Posterior cingulate gyrus (tissue), 11 donors: ENCODE data around the gene AOC2.
A peak's percentile ranks its signal among the peaks of the same experiment; 100 is the strongest.

Experiments used
- DNase-seq, 10 donors: peaks; one replicate each; pipeline versions ENCODE4 v3.0.0 to v3.0.0-alpha.2; 2020 to 2021; ENCODE audit warnings: mixed read lengths in 3 of 10
- intact Hi-C: fragments of 100-400 bp; cut with DNase I; formaldehyde crosslinking; loops from one replicate; pipeline ENCODE4 v1.15.1; 2023

Gene AOC2, protein sequence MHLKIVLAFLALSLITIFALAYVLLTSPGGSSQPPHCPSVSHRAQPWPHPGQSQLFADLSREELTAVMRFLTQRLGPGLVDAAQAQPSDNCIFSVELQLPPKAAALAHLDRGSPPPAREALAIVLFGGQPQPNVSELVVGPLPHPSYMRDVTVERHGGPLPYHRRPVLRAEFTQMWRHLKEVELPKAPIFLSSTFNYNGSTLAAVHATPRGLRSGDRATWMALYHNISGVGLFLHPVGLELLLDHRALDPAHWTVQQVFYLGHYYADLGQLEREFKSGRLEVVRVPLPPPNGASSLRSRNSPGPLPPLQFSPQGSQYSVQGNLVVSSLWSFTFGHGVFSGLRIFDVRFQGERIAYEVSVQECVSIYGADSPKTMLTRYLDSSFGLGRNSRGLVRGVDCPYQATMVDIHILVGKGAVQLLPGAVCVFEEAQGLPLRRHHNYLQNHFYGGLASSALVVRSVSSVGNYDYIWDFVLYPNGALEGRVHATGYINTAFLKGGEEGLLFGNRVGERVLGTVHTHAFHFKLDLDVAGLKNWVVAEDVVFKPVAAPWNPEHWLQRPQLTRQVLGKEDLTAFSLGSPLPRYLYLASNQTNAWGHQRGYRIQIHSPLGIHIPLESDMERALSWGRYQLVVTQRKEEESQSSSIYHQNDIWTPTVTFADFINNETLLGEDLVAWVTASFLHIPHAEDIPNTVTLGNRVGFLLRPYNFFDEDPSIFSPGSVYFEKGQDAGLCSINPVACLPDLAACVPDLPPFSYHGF

DNA sequence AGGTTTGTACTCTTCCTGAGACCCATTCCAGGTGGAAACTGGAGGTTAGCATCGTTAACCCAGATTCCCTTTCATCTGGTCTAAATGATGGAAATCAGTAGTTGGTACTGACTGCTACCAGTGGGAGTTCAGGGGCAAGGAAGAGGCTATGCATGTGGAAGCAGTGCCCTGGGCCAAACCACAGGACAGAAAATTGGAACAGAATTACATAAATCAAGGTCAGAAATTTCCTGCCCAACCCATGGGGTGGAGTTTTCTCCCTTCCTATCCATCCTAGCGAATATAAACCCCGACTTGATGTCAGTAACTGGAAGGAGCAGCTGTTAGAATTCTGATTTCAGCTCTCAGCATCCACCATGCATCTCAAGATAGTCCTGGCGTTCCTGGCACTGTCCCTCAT lies at the start of gene AOC2:
TSS of gene AOC2 (plus strand) at position 310 of the 400 bp plus-strand sequence. CDS start at position 357, 47 bp downstream.
- DNase-seq, result no peak
- intact Hi-C loops, result loop anchor here (5.0 kb wide), 1 partner anchor 153 kb away; the partner anchor contains the start of gene RPL27

DNA sequence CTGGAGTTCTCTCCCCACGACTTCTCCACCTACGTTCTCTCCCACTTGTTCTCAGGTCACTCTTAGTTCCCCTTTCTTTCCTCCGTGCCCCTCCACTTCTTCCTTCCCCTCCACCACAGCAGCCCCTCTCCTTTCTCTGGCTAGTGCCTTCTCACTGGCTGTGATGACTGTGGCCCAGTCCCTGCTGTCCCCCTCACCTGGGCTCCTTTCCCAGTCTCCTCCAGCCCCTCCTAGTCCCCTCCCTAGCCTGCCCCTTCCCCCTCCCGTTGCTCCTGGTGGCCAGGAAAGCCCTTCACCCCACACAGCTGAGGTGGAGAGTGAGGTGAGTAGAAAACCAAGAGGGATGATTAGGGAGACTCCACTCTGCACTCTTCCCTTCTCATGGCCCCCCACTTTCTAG lies 49.3 kb upstream of the AOC2 start:
- intact Hi-C loops, result no loop called here
- peak in 1 of 10 donors; percentile 57 for DNase-seq

DNA sequence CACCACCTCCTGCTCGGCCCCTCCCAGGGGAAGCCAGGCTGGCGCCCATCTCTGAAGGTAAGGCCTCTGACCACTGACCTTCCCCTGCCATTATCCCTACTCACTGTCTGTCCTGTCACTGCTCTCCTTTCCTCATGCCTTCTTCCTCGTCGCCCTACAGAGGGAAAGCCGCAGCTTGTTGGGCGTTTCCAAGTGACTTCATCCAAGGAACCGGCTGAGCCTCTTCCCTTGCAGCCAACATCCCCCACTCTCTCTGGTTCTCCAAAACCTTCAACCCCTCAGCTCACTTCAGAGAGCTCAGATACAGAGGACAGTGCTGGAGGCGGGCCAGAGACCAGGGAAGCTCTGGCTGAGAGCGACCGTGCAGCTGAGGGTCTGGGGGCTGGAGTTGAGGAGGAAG lies 48.9 kb upstream of the AOC2 start:
- intact Hi-C loops, result no loop called here
- peak in 1 of 10 donors; percentile 47 for DNase-seq

GRCh38 chr17:42796066-42796758 lies 48.2 kb upstream of the AOC2 start:
- intact Hi-C loops, result no loop called here
- DNase-seq, result no peak

- no peak for DNase-seq
- intact Hi-C loops, result no loop called here
Observed at GRCh38 chr17:42797067-42798007, 47.0 kb upstream of the AOC2 start.

DNA sequence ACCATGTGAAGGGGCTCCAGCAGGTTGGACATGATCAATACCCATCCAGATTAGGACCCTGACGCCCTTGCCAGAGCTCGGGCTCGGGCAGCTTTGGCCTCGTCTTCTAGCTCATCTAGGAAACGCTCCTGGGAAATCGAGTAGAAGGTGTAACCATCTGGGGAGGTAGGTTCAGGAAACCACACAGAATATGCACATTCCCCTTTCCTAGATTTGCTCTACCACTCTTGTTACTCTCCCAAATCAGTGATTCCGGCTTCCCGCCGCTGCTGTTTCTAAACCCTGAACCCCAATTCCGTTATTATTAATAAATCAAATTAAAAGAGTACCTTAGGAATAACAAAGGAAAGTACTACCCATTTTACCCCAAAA lies 46.4 kb upstream of the AOC2 start:
- intact Hi-C loops, result no loop called here
- no peak for DNase-seq

GRCh38 chr17:42798383-42799380 lies 45.7 kb upstream of the AOC2 start, which contains the start of the genes CNTD1 and COA3:
CNTD1 (plus strand) TSS chr17:42798861; CDS start chr17:42799068, 207 bp downstream.
COA3 (minus strand) TSS chr17:42798704; CDS start chr17:42798681, 23 bp downstream.
- peak; percentile 81 to 98 (median 88) for DNase-seq

DNA sequence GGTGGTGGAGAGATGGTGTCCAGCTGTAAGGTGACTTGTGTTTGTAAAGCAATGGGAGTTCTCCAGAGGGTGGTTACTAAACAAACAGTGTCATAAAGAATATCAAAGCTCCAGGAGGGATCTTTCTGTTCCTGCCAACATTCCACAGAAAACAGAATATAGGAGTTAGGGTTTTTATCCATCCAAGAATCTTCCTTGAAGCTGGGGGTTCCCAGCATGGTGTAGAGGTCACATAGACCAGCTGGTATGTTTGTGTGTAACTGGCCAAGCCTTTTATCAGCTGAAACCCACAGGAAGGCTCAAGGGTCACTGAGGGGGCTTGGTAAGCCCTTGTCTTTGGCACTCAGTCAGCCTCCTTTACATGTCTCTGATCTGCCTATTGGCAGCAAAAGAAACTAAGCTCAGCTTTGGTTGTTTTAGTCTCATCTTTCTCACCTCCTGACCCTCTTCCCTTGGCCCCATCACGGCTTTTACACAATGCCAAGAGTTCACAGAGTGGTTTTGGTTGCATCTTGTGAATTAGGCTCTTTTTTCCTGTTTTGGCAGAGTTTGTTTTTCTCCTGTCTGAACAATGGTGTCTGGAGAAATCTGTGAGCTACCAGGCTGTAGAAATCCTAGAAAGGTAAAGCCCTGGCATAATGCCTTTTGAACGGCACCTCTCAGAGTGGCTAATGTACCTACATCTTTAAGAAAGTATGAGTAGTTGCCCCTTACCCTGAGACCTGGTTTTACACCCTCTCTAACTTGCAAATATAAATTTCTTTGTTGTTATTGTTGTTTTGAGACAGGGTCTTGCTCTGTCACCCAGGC lies 41.1 kb upstream of the AOC2 start:
- intact Hi-C loops, result no loop called here
- DNase-seq, result no peak

More at GRCh38 chr17:42798383-42799380, 45.7 kb upstream of the AOC2 start, which contains the start of the genes CNTD1 and COA3:
- intact Hi-C loops, result no loop called here

DNA sequence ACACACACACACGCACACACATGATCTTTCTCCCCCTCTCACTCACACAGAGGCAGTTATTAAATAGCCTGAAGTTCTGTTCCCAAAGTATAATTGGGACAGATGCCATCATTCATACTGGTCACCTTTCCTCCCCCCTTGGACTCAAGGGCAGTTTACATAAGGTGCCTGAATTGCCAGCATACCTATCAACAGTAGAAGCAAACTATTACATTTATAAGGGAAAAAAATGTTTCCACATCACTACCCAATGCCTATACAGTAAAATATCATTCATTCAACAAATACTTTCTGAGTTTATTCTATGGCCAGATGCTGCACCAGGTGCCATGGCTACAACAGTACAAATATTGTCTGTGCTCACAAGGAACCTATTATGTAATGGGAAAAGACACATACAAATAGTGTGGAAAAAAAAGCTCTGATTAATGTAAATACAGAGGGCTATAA lies 39.4 kb upstream of the AOC2 start:
- DNase-seq, result no peak
- intact Hi-C loops, result no loop called here

DNA sequence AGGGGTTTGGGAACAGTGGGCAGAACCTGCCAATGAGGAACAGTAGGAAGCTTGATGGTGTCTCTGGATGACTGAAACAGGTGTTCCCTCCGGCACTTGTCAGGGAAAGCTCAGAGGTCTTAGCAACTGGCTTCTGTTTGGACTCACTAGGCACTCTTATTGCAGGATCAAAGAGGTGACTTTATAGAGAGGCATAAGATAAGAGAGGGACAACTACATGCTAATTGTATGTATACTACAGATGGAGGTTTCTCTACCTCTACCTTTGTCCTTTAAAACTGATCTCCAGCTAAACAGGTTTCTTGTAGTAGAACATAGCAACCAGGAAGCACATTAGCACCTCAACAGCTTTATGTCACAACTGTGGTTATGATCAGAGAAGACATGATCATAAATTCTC lies 38.1 kb upstream of the AOC2 start:
- intact Hi-C loops, result no loop called here
- DNase-seq, result no peak

DNA sequence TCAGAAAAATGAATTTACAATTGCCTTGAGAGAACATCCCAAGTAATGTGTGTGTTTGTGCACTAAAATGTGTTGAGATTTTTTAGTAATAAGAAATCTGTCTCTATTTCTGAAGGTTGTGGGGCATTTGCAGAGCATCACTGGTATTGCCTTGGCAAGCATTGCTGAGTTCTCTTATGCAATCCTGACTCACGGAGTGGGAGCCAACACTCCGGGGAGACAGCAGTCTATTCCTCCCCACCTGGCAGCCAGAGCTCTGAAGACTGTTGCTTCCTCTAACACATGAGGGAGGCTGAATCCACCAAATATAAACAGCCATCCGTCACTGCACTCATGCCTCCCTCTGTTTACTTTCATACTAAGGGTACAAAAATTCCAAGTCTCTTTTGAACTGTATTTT lies 35.1 kb upstream of the AOC2 start:
- intact Hi-C loops, result no loop called here
- DNase-seq, result peak in 7 of 10 donors; percentile 44 to 91 (median 59)

DNA sequence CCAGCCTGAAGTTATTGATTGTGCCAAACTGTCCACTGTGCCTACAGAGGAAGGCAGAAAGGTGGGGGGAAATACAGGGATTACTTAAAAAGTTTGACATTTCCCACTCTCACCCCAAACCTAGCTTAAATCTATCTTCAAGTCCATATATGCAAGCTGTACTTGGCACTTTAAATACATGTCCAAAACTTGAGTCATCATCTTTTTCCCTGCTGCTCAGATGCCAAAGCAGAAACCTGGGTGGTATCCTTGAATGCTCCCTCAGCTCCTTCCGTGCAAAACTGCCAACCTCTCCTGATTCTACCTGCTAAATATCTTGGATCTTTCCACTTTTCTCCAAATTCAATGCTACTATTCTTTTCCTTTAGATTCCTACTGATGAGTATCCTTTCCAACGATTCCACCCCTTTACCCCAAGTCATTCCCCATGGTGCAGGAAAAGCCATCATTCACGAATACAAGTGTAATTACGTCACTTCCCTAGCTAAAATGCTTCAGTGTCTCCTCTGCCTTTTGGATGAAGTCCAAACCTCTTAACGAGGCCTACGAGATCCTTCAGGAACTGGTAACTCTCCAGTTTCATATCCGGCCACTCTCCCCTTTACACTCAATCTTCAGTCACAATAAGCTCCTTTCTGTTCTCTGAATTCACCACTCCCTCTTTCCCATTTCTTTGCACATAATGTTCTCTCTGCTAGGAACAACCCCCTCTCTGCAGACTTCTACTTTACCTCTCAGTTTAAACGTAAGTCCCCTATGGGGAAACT lies 29.6 kb upstream of the AOC2 start:
- intact Hi-C loops, result no loop called here
- DNase-seq, result no peak

- intact Hi-C loops, result no loop called here
- DNase-seq, result no peak
Observed at GRCh38 chr17:42817866-42818265, 26.5 kb upstream of the AOC2 start.

GRCh38 chr17:42818379-42818778 lies 26.0 kb upstream of the AOC2 start:
- no peak for DNase-seq
- intact Hi-C loops, result no loop called here

- intact Hi-C loops, result loop anchor here (10.0 kb wide), 1 partner anchor 95 kb away; no protein-coding TSS in a partner anchor
- DNase-seq, result no peak
Observed at GRCh38 chr17:42819939-42820535, 24.3 kb upstream of the AOC2 start.

DNA sequence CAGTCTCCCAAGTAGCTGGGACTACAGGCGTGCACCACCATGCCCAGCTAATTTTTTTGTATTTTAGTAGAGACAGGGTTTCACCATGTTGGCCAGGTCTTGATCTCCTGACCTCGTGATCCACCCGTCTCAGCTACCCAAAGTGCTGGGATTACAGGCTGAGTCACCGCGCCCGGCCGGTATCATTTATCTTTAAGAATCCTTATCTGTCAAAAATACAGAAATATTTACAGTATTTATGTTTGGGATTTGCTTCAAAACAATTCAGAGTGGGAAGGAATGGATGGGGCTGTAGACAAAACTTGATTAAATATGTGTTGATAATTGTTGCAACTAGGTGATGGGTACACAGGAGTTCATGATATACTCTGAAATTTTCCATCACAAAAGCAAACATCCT lies 23.2 kb upstream of the AOC2 start:
- intact Hi-C loops, result loop anchor here (10.0 kb wide), 1 partner anchor 96 kb away; no protein-coding TSS in a partner anchor
- DNase-seq, result no peak
